ENCODE results near the gene PCOLCE2. TPM values are rescaled to one million over a fixed set of nuclear protein-coding genes. Genes with fewer than 3 reads are reported as not detected.

PCOLCE2 gene, protein sequence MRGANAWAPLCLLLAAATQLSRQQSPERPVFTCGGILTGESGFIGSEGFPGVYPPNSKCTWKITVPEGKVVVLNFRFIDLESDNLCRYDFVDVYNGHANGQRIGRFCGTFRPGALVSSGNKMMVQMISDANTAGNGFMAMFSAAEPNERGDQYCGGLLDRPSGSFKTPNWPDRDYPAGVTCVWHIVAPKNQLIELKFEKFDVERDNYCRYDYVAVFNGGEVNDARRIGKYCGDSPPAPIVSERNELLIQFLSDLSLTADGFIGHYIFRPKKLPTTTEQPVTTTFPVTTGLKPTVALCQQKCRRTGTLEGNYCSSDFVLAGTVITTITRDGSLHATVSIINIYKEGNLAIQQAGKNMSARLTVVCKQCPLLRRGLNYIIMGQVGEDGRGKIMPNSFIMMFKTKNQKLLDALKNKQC
- total RNA-seq (10 to 100 TPM in 1 of 2 donors, 1 to 10 TPM in 1; 6.8 to 11.5 TPM), polyA plus RNA-seq (ENCODE audit: insufficient read length in 2 of 2) (10 to 100 TPM in 1 of 2 donors, 1 to 10 TPM in 1; 8.8 to 14.7 TPM)
- long read RNA-seq, donor 1, partial matches to known transcripts = 0 of 2 reads
- long read RNA-seq, donor 1, other reads (novel, unspliced or antisense) = 0 of 2 reads
- long read RNA-seq, donor 2 = 0 reads
- long read RNA-seq, donor 3, partial matches to known transcripts = 0 of 1 reads
- long read RNA-seq, donor 3, other reads (novel, unspliced or antisense) = 0 of 1 reads
- long read RNA-seq, donor 4 = 0 reads

DNA sequence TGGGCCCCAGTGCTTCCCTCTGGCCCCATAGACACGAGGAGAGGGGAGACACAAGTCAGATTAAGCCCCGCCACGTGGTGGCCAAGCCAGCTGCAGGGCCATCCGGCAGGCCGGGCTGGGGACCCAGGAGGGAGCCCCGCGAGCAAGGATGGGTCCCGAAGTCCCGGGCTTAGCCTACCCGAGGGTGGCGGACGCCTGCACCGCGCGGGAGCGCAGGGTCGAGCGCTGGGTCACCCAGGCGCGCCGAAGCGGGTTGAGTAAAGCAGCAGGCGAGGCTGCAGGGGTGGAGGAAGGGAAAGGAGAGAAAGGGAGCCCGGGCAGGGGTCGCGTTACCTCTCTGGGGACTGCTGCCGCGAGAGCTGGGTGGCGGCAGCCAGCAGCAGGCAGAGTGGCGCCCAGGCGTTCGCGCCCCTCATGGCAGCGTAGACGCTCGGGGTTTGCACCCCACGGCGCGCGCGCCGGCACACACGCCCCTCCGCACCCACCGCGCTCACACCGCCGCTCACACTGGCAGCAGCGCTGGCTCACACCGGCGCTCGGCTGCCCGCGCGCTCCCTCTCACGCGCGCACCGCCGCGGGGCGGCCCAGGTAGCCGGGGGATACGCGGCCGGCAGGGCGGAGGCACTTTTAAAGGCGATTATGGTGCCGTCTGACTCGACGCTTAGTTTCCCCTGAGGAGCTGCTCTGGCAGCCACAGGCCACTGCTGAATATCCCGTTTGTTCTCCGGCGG lies at the start of gene PCOLCE2:
TSS of gene PCOLCE2 (minus strand) at position 603 of the 731 bp plus-strand sequence. CDS start at position 416, 187 bp downstream.
- DNase-seq (ENCODE audit: low read depth in 4 of 6, low spot score in 6 of 6) = peak in 4 of 6 donors; percentile 19 to 72 (median 46)
- Histone ChIP-seq H3K4me1 (ENCODE audit: control insufficient read depth, insufficient read depth, low read length) (peaks cover 11% of the 10 kb centered on the region), H3K36me3 (ENCODE audit: control insufficient read depth, insufficient read depth, low read length) (no peaks in the 10 kb centered on the region), H3K4me3 (ENCODE audit: low read depth, low read length) (peak within 1 kb of the TSS; percentile 58), H3K27ac (ENCODE audit: low read depth, low read length) (no peak within 1 kb of the TSS), H3K27me3 (ENCODE audit: control insufficient read depth, insufficient read depth, low read length) (peaks cover 4% of the 10 kb centered on the region), H3K9me3 (ENCODE audit: control insufficient read depth, insufficient read depth, low read length) (no peaks in the 10 kb centered on the region)
- WGBS (ENCODE audit: insufficient coverage) = under 1% methylated on average over 74 of the region's 74 CpGs

DNA sequence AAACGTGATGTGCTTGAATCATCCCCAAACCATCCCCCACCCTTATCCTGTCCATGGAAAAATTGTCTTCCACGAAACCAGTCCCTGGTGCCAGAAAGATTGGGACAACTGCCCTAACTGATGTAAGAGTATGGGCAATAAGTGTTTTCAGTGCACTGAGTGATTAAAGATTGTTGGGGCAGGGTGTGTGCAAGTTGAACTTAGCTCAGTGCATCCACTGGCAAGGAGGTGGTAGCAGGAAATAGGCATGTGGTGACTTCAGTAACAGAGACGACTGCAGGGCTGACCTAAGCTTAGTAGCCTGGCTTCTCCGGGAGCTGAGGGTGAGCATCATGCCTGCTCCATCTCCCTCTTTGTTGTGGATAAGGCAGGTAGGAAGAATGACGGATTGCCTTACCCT lies 47.1 kb upstream of the PCOLCE2 start:
- WGBS (ENCODE audit: insufficient coverage) = 80% methylated on average over 1 of the region's 5 CpGs

DNA sequence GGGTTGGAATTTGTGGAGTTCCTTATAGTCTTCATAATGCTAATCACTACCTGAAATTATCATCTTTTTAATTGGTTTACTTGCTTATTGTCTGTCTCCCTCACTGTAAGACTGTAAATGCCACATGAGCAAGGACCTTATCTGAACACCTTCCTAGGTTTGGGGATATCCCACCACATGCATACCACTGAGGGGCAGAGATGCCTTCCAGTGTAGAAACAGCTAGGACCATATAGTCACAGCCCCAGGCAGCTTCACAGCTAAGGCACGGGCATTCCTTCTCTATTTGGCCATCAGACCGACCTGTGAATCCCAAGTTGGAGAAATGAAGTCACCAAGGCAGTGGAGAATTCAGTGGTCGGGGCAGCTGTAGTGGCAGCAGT lies 46.0 kb upstream of the PCOLCE2 start:
- 97% methylated on average over 3 of the region's 3 CpGs for WGBS (ENCODE audit: insufficient coverage)
- Histone ChIP-seq H3K27me3 (ENCODE audit: control insufficient read depth, insufficient read depth, low read length) (no peaks in the 10 kb centered on the region), H3K4me3 (ENCODE audit: low read depth, low read length) (no peak overlapping the region), H3K9me3 (ENCODE audit: control insufficient read depth, insufficient read depth, low read length) (no peaks in the 10 kb centered on the region), H3K4me1 (ENCODE audit: control insufficient read depth, insufficient read depth, low read length) (no peaks in the 10 kb centered on the region), H3K27ac (ENCODE audit: low read depth, low read length) (no peak overlapping the region), H3K36me3 (ENCODE audit: control insufficient read depth, insufficient read depth, low read length) (no peaks in the 10 kb centered on the region)
- no peak for DNase-seq (ENCODE audit: low read depth in 4 of 6, low spot score in 6 of 6)

More for the DNA sequence above, 47.1 kb upstream of the PCOLCE2 start:
- Histone ChIP-seq H3K4me1 (ENCODE audit: control insufficient read depth, insufficient read depth, low read length) (no peaks in the 10 kb centered on the region), H3K4me3 (ENCODE audit: low read depth, low read length) (no peak overlapping the region), H3K27me3 (ENCODE audit: control insufficient read depth, insufficient read depth, low read length) (no peaks in the 10 kb centered on the region), H3K9me3 (ENCODE audit: control insufficient read depth, insufficient read depth, low read length) (no peaks in the 10 kb centered on the region), H3K27ac (ENCODE audit: low read depth, low read length) (no peak overlapping the region), H3K36me3 (ENCODE audit: control insufficient read depth, insufficient read depth, low read length) (no peaks in the 10 kb centered on the region)
- DNase-seq (ENCODE audit: low read depth in 4 of 6, low spot score in 6 of 6) = no peak

DNA sequence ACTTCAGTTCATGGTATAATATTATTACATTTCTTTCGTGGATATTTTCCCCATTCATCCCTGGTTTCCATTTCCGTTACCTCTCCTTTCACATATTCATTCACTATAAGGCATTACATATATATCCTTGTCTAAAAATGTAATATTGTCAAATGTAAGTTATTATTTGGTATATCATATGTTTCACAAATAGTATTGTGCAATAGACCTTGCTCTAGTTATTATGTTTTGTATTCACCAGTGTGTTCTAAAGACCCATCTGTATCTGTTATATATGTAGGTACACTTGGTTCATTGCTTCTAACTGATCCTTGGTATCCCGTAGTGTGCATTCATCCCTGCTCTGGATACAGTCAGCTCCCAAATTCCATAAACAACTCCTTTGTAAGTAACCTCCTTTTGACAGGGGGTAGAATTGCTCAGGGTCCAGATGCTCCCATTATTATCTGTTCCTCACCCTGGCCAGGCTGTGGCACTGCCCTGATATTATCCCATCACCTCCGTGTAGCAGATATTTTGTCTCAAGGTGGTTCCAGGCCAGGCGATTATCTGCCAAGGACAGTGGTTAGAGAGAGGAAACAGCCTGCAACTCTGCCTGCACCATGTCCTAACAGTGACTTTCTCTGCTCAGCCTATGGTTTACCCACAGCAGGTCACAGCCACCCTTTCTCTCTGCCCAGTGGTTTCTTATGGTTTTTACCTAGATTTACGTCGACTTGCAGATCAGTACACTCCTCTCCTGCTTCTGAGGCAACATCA lies 45.4 kb upstream of the PCOLCE2 start:
- no peaks in the 10 kb centered on the region for H3K36me3 ChIP-seq (ENCODE audit: control insufficient read depth, insufficient read depth, low read length)
- H3K4me1 ChIP-seq (ENCODE audit: control insufficient read depth, insufficient read depth, low read length) = no peaks in the 10 kb centered on the region
- no peak for DNase-seq (ENCODE audit: low read depth in 4 of 6, low spot score in 6 of 6)
- H3K27ac ChIP-seq (ENCODE audit: low read depth, low read length) = no peak overlapping the region
- WGBS (ENCODE audit: insufficient coverage) = 100% methylated on average over 2 of the region's 7 CpGs
- no peak overlapping the region for H3K4me3 ChIP-seq (ENCODE audit: low read depth, low read length)
- no peaks in the 10 kb centered on the region for H3K9me3 ChIP-seq (ENCODE audit: control insufficient read depth, insufficient read depth, low read length)
- no peaks in the 10 kb centered on the region for H3K27me3 ChIP-seq (ENCODE audit: control insufficient read depth, insufficient read depth, low read length)

DNA sequence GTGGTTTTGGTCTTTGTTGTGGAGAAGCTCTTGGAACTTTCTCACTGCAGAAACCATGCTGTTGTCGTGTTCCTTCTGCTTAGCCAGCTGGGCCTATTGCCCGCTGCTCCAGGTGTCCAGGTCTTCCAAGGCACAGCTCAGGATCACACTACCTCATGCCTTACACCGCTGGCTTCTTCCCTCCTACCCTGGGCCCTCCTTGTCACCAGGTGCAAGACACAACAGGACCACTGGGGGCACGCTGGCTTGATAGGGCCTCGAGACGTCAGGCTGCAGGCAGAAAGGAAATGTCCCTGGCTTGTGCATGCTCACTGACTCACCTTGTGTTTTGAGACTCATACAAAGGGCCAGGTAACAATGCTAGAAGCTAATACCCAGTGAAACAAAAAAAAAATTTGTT lies 42.3 kb upstream of the PCOLCE2 start:
- Histone ChIP-seq H3K36me3 (ENCODE audit: control insufficient read depth, insufficient read depth, low read length) (no peaks in the 10 kb centered on the region), H3K4me3 (ENCODE audit: low read depth, low read length) (no peak overlapping the region), H3K4me1 (ENCODE audit: control insufficient read depth, insufficient read depth, low read length) (no peaks in the 10 kb centered on the region), H3K9me3 (ENCODE audit: control insufficient read depth, insufficient read depth, low read length) (no peaks in the 10 kb centered on the region), H3K27me3 (ENCODE audit: control insufficient read depth, insufficient read depth, low read length) (no peaks in the 10 kb centered on the region), H3K27ac (ENCODE audit: low read depth, low read length) (no peak overlapping the region)
- DNase-seq (ENCODE audit: low read depth in 4 of 6, low spot score in 6 of 6) = no peak
- WGBS (ENCODE audit: insufficient coverage) = 85% methylated on average over 6 of the region's 6 CpGs

DNA sequence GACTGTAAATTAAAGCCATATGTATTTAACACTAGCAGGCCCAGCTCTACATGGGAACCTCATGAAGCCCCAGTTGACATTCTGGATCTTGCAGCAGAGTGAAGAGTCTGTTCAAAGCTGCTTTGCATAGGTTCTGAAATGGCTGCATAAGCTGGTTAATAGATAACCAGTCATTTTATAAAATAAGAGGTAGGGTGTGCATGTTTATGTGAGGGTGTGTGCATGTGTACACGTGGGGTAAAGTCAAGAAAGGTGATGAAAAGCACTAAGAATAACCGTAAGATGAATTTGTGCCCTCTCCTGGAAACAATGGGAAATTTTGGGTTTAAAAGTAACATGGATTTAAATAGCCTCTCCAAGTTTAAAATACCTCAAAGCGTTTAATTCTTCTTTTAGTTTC lies 41.6 kb upstream of the PCOLCE2 start:
- H3K4me3 ChIP-seq (ENCODE audit: low read depth, low read length) = no peak overlapping the region
- no peaks in the 10 kb centered on the region for H3K9me3 ChIP-seq (ENCODE audit: control insufficient read depth, insufficient read depth, low read length)
- no peaks in the 10 kb centered on the region for H3K27me3 ChIP-seq (ENCODE audit: control insufficient read depth, insufficient read depth, low read length)
- WGBS (ENCODE audit: insufficient coverage) = no CpG with 5 or more reads among the region's 3 CpGs
- H3K36me3 ChIP-seq (ENCODE audit: control insufficient read depth, insufficient read depth, low read length) = no peaks in the 10 kb centered on the region
- H3K27ac ChIP-seq (ENCODE audit: low read depth, low read length) = no peak overlapping the region
- DNase-seq (ENCODE audit: low read depth in 4 of 6, low spot score in 6 of 6) = no peak
- no peaks in the 10 kb centered on the region for H3K4me1 ChIP-seq (ENCODE audit: control insufficient read depth, insufficient read depth, low read length)

DNA sequence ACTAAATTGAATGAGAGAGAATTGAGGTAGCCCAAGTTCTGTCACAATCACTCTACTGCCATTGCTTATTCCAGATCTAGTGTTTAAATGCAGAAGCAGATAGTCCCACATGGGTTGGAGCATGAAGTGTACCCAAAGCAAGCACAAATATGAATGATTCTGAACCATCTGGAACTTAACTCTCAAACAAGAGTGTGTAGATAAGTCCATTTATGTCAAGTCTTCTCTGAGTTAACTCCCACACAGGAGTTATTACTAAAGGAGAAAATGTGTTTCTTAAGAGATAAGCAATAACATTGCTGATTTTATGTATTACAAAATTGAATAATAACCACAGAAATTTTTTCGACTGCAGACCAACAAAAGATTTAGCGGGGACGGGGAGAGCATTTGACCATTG lies 41.0 kb upstream of the PCOLCE2 start:
- WGBS (ENCODE audit: insufficient coverage) = no CpG with 5 or more reads among the region's 3 CpGs
- Histone ChIP-seq H3K27ac (ENCODE audit: low read depth, low read length) (no peak overlapping the region), H3K36me3 (ENCODE audit: control insufficient read depth, insufficient read depth, low read length) (no peaks in the 10 kb centered on the region), H3K9me3 (ENCODE audit: control insufficient read depth, insufficient read depth, low read length) (no peaks in the 10 kb centered on the region), H3K4me1 (ENCODE audit: control insufficient read depth, insufficient read depth, low read length) (no peaks in the 10 kb centered on the region), H3K27me3 (ENCODE audit: control insufficient read depth, insufficient read depth, low read length) (no peaks in the 10 kb centered on the region), H3K4me3 (ENCODE audit: low read depth, low read length) (no peak overlapping the region)
- no peak for DNase-seq (ENCODE audit: low read depth in 4 of 6, low spot score in 6 of 6)

DNA sequence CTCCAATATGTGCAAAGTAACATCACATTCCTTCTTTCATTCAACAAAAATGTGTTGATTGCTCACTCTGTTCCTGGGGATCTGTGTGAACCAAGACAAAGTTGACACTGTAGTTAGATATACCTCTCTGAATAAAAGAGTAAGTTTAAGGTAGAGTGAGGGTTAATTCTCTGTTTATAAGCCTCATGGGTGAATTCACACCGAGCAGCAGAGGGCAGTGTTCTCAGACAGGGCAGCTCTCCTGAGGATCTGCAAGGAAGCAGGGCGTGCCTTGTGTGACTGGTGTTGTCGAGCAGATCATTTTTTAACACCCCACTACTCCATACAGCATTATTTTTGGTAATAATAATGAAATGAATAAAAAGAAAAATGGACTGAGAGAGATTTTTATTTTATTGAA lies 40.2 kb upstream of the PCOLCE2 start:
- no peaks in the 10 kb centered on the region for H3K4me1 ChIP-seq (ENCODE audit: control insufficient read depth, insufficient read depth, low read length)
- H3K36me3 ChIP-seq (ENCODE audit: control insufficient read depth, insufficient read depth, low read length) = no peaks in the 10 kb centered on the region
- H3K4me3 ChIP-seq (ENCODE audit: low read depth, low read length) = no peak overlapping the region
- H3K9me3 ChIP-seq (ENCODE audit: control insufficient read depth, insufficient read depth, low read length) = no peaks in the 10 kb centered on the region
- no peak overlapping the region for H3K27ac ChIP-seq (ENCODE audit: low read depth, low read length)
- DNase-seq (ENCODE audit: low read depth in 4 of 6, low spot score in 6 of 6) = no peak
- WGBS (ENCODE audit: insufficient coverage) = no CpG with 5 or more reads among the region's 3 CpGs
- no peaks in the 10 kb centered on the region for H3K27me3 ChIP-seq (ENCODE audit: control insufficient read depth, insufficient read depth, low read length)

DNA sequence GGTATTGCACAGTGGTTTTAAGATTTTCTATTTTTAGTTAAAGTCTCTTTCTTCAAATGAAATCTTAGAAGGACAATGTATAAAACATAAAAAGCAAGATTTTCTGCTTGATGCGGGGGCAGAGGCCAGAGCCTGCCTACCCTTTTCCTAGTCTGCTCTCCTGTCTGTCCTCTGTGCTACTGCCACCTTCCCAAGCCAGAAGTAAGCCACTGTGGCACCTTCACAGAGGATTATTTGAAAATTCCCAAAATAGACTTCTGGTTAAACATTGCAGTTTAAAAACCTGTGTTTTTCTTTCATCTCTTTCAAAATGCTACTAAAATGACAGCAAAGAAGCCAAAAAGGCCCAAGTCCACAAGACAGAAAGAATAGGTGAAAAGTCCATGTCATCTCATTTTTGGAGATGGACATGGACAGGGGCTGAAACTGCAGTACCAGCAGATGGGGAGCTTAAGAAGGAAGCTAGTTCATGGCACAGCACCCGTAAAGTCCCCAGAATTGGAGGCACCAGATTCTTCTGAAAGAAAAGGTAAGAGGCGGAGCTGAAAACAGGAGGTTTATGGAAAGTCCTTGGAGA lies 37.6 kb upstream of the PCOLCE2 start:
- H3K9me3 ChIP-seq (ENCODE audit: control insufficient read depth, insufficient read depth, low read length) = peaks cover 2% of the 10 kb centered on the region
- H3K36me3 ChIP-seq (ENCODE audit: control insufficient read depth, insufficient read depth, low read length) = no peaks in the 10 kb centered on the region
- H3K27ac ChIP-seq (ENCODE audit: low read depth, low read length) = no peak overlapping the region
- no peak for DNase-seq (ENCODE audit: low read depth in 4 of 6, low spot score in 6 of 6)
- H3K27me3 ChIP-seq (ENCODE audit: control insufficient read depth, insufficient read depth, low read length) = no peaks in the 10 kb centered on the region
- no peak overlapping the region for H3K4me3 ChIP-seq (ENCODE audit: low read depth, low read length)
- WGBS (ENCODE audit: insufficient coverage) = 100% methylated on average over 2 of the region's 3 CpGs
- no peaks in the 10 kb centered on the region for H3K4me1 ChIP-seq (ENCODE audit: control insufficient read depth, insufficient read depth, low read length)

All from spinal cord (tissue), 10 donors.